ENCODE results near the gene PPP1R16B. TPM values are rescaled to one million over a fixed set of nuclear protein-coding genes. Genes with fewer than 3 reads are reported as not detected.

PPP1R16B gene
- total RNA-seq, 1 donor from 2014 or later = 13.0 TPM

GRCh38 chr20:38945012-38945411 lies 139.5 kb downstream of the PPP1R16B start:
- intact Hi-C loops (cut with DNase I) = no loop called here
- no peak for TF ChIP-seq CTCF (IDR thresholded peaks at IDR 0.05)

GRCh38 chr20:38946836-38947235 lies 141.3 kb downstream of the PPP1R16B start:
- ATAC-seq (no peak), DNase-seq (no peak)
- no peak overlapping the region for H3K4me3 ChIP-seq
- no peaks in the 10 kb centered on the region for H3K9me3 ChIP-seq
- H3K36me3 ChIP-seq = no peaks in the 10 kb centered on the region
- no peak overlapping the region for H3K27ac ChIP-seq
- intact Hi-C loops (cut with DNase I) = no loop called here
- no peaks in the 10 kb centered on the region for H3K4me1 ChIP-seq
- no peak for TF ChIP-seq CTCF (IDR thresholded peaks at IDR 0.05)
- no peaks in the 10 kb centered on the region for H3K27me3 ChIP-seq (ENCODE audit: low read depth)

More at GRCh38 chr20:38945012-38945411, 139.5 kb downstream of the PPP1R16B start:
- H3K4me3 ChIP-seq = no peak overlapping the region
- no peaks in the 10 kb centered on the region for H3K9me3 ChIP-seq
- H3K27ac ChIP-seq = no peak overlapping the region
- no peaks in the 10 kb centered on the region for H3K4me1 ChIP-seq
- DNase-seq (no peak), ATAC-seq (no peak)
- H3K27me3 ChIP-seq (ENCODE audit: low read depth) = no peaks in the 10 kb centered on the region
- H3K36me3 ChIP-seq = no peaks in the 10 kb centered on the region

- DNase-seq = no peak
- H3K36me3 ChIP-seq = no peaks in the 10 kb centered on the region
- no peak overlapping the region for H3K4me3 ChIP-seq
- no peak for ATAC-seq
- no peaks in the 10 kb centered on the region for H3K9me3 ChIP-seq
- TF ChIP-seq CTCF (IDR thresholded peaks at IDR 0.05) = no peak
- H3K4me1 ChIP-seq = no peaks in the 10 kb centered on the region
- intact Hi-C loops (cut with DNase I) = no loop called here
- H3K27me3 ChIP-seq (ENCODE audit: low read depth) = no peaks in the 10 kb centered on the region
- no peak overlapping the region for H3K27ac ChIP-seq
These were observed 142.4 kb downstream of the PPP1R16B start for GRCh38 chr20:38947931-38948362.

- Histone ChIP-seq H3K27ac (no peak overlapping the region), H3K36me3 (no peaks in the 10 kb centered on the region), H3K4me1 (no peaks in the 10 kb centered on the region), H3K4me3 (no peak overlapping the region), H3K27me3 (ENCODE audit: low read depth) (no peaks in the 10 kb centered on the region), H3K9me3 (no peaks in the 10 kb centered on the region)
- no peak for TF ChIP-seq CTCF (IDR thresholded peaks at IDR 0.05)
- ATAC-seq = no peak
- intact Hi-C loops (cut with DNase I) = no loop called here
- DNase-seq = no peak
These were observed 144.8 kb downstream of the PPP1R16B start for GRCh38 chr20:38950254-38950653.

- H3K4me3 ChIP-seq = no peak overlapping the region
- H3K9me3 ChIP-seq = no peaks in the 10 kb centered on the region
- H3K27ac ChIP-seq = no peak overlapping the region
- TF ChIP-seq CTCF (IDR thresholded peaks at IDR 0.05) = no peak
- no peaks in the 10 kb centered on the region for H3K36me3 ChIP-seq
- ATAC-seq = no peak
- intact Hi-C loops (cut with DNase I) = no loop called here
- no peaks in the 10 kb centered on the region for H3K4me1 ChIP-seq
- DNase-seq = no peak
- no peaks in the 10 kb centered on the region for H3K27me3 ChIP-seq (ENCODE audit: low read depth)
These were observed 146.1 kb downstream of the PPP1R16B start for GRCh38 chr20:38951611-38952010.

GRCh38 chr20:38952153-38952552 lies 146.7 kb downstream of the PPP1R16B start:
- H3K4me1 ChIP-seq = no peaks in the 10 kb centered on the region
- no peak overlapping the region for H3K4me3 ChIP-seq
- intact Hi-C loops (cut with DNase I) = no loop called here
- H3K27ac ChIP-seq = no peak overlapping the region
- H3K9me3 ChIP-seq = no peaks in the 10 kb centered on the region
- ATAC-seq (no peak), DNase-seq (no peak)
- H3K36me3 ChIP-seq = no peaks in the 10 kb centered on the region
- H3K27me3 ChIP-seq (ENCODE audit: low read depth) = no peaks in the 10 kb centered on the region
- TF ChIP-seq CTCF (IDR thresholded peaks at IDR 0.05) = no peak
